ENCODE measurements around the gene PRRX2. TPM values are rescaled to one million over a fixed set of nuclear protein-coding genes. Genes with fewer than 3 reads are reported as not detected.

The PRRX2 gene
- total RNA-seq, 1 experiment from 2014 or later, result not detected

DNA sequence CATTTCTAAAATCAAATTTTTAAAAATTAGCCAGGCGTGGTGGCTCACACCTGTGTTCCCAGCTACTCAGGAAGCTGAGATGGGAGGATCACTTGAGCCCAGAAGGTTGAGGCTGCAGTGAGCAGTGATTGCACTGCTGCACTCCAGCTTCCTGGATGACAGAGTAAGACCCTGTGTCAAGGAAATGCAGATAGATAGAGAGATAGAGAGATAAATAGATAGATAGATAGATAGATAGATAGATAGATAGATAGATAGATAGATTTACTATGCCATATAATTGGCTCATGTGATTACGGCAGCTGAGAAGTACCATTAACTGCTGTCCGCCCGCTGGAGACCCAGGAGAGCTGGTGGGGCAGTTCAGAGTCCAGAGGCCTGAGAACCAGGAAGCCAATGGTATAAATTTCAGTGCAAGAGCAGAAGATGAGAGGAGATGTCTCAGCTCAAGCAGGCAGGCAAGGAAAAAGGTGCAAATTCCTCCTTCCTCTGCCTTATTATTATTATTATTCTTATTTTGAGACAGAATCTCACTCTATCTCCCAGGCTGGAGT, 100.4 kb downstream of the PRRX2 start:
- H3K4me1 ChIP-seq (ENCODE audit: low read length), result no peaks in the 10 kb centered on the region
- H3K79me2 ChIP-seq (ENCODE audit: low read length), result no peaks in the 10 kb centered on the region
- no peak overlapping the region for H3K9ac ChIP-seq (ENCODE audit: low read length)
- no peaks in the 10 kb centered on the region for H3K36me3 ChIP-seq (ENCODE audit: insufficient read depth, low read length)
- no peak overlapping the region for H3K27ac ChIP-seq (ENCODE audit: low read length)
- no peak overlapping the region for H2AFZ ChIP-seq (ENCODE audit: low read length)
- H3K9me2 ChIP-seq (replicated peaks; ENCODE audit: insufficient read depth, low read length), result no peaks in the 10 kb centered on the region
- H3K9me3 ChIP-seq (ENCODE audit: low read length), result no peaks in the 10 kb centered on the region
- H3K27me3 ChIP-seq (ENCODE audit: low read length), result no peaks in the 10 kb centered on the region
- H4K20me1 ChIP-seq (ENCODE audit: insufficient read depth, low read depth, low read length), result no peaks in the 10 kb centered on the region
- H3K4me2 ChIP-seq (ENCODE audit: low read depth, low read length, poor library complexity, severe bottlenecking), result no peak overlapping the region
- H3K4me3 ChIP-seq (ENCODE audit: low read length), result no peak overlapping the region
- no peak for DNase-seq

DNA sequence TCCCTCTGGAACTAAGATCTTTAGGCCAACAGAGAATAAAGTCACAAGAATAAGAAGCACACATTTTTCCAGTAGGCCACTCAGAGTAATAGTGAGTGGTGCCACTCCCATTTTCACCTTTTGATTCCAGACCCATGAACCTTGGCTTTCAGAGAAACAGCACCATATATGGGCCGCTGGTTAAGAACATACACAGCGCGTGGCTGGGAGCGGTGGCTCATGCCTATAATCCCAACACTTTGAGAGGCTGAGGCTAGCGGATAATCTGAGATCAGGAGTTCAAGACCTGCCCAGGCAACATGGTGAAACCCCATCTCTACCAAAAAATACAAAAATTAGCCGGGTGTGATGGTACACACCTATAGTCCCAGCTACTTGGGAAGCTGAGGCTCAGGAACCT, 103.0 kb downstream of the PRRX2 start:
- Histone ChIP-seq H3K4me1 (ENCODE audit: low read length) (no peaks in the 10 kb centered on the region), H3K4me2 (ENCODE audit: low read depth, low read length, poor library complexity, severe bottlenecking) (no peak overlapping the region), H3K79me2 (ENCODE audit: low read length) (no peaks in the 10 kb centered on the region), H3K4me3 (ENCODE audit: low read length) (no peak overlapping the region), H4K20me1 (ENCODE audit: insufficient read depth, low read depth, low read length) (no peaks in the 10 kb centered on the region), H3K27ac (ENCODE audit: low read length) (no peak overlapping the region), H3K9me3 (ENCODE audit: low read length) (no peaks in the 10 kb centered on the region), H2AFZ (ENCODE audit: low read length) (no peak overlapping the region), H3K36me3 (ENCODE audit: insufficient read depth, low read length) (no peaks in the 10 kb centered on the region), H3K27me3 (ENCODE audit: low read length) (no peaks in the 10 kb centered on the region), H3K9ac (ENCODE audit: low read length) (no peak overlapping the region), H3K9me2 (replicated peaks; ENCODE audit: insufficient read depth, low read length) (no peaks in the 10 kb centered on the region)
- no peak for DNase-seq

DNA sequence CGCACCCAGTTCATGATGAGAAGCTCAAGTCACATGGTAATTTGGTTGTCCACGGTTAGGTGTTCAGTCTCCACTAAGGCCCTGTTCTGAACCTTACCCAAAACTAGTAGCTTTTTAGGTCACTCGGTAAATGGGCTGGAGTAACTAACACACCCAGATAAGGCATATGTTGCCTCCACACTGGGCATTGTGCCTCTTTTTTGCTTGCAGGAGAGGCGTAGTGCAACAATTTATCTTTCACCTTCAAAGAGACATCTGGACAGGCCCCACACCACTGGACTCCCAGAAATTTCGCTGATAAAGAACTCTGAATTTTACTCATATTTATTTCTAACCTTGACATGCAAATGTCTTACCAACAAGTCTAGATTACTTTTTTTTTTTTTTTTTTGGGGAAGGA, 104.2 kb downstream of the PRRX2 start:
- H3K4me2 ChIP-seq (ENCODE audit: low read depth, low read length, poor library complexity, severe bottlenecking), result no peak overlapping the region
- no peaks in the 10 kb centered on the region for H3K79me2 ChIP-seq (ENCODE audit: low read length)
- H3K9me3 ChIP-seq (ENCODE audit: low read length), result no peaks in the 10 kb centered on the region
- no peak for DNase-seq
- H3K9ac ChIP-seq (ENCODE audit: low read length), result no peak overlapping the region
- no peak overlapping the region for H3K4me3 ChIP-seq (ENCODE audit: low read length)
- H3K36me3 ChIP-seq (ENCODE audit: insufficient read depth, low read length), result no peaks in the 10 kb centered on the region
- H2AFZ ChIP-seq (ENCODE audit: low read length), result no peak overlapping the region
- no peaks in the 10 kb centered on the region for H3K4me1 ChIP-seq (ENCODE audit: low read length)
- H3K9me2 ChIP-seq (replicated peaks; ENCODE audit: insufficient read depth, low read length), result no peaks in the 10 kb centered on the region
- H3K27ac ChIP-seq (ENCODE audit: low read length), result no peak overlapping the region
- H3K27me3 ChIP-seq (ENCODE audit: low read length), result no peaks in the 10 kb centered on the region
- no peaks in the 10 kb centered on the region for H4K20me1 ChIP-seq (ENCODE audit: insufficient read depth, low read depth, low read length)

DNA sequence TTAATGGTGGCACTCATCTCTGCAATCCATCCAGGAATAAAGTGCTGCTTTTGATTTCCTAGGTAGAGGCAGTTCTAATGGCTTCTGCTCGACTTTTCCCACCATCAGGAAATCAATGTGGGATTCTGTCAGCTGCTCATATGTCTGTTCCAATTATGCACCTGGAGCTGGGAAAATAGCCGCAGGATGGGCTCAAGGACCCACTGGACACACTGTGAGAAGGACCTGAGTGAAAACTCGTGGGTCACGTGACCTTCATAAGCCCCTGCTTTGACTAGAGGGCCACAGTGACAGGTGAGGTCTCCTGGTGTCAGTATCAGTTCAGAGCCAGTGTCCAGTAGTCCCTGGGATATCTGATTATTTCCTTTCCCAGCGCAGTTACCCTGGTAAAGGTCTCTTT, 105.3 kb downstream of the PRRX2 start:
- no peak overlapping the region for H3K27ac ChIP-seq (ENCODE audit: low read length)
- no peaks in the 10 kb centered on the region for H3K4me1 ChIP-seq (ENCODE audit: low read length)
- H3K27me3 ChIP-seq (ENCODE audit: low read length), result no peaks in the 10 kb centered on the region
- no peaks in the 10 kb centered on the region for H4K20me1 ChIP-seq (ENCODE audit: insufficient read depth, low read depth, low read length)
- H3K36me3 ChIP-seq (ENCODE audit: insufficient read depth, low read length), result no peaks in the 10 kb centered on the region
- no peak overlapping the region for H2AFZ ChIP-seq (ENCODE audit: low read length)
- no peak overlapping the region for H3K4me2 ChIP-seq (ENCODE audit: low read depth, low read length, poor library complexity, severe bottlenecking)
- no peak overlapping the region for H3K9ac ChIP-seq (ENCODE audit: low read length)
- no peaks in the 10 kb centered on the region for H3K9me2 ChIP-seq (replicated peaks; ENCODE audit: insufficient read depth, low read length)
- no peaks in the 10 kb centered on the region for H3K79me2 ChIP-seq (ENCODE audit: low read length)
- H3K9me3 ChIP-seq (ENCODE audit: low read length), result no peaks in the 10 kb centered on the region
- no peak overlapping the region for H3K4me3 ChIP-seq (ENCODE audit: low read length)
- no peak for DNase-seq

Other genes starting within 250 kb of the PRRX2 start
- not detected in 2 replicates for gene C9orf50, start 44.5 kb upstream of the PRRX2 start, total RNA-seq (2014; rRNA removed; shearing (Covaris generic); ENCODE audit: low replicate concordance)
- 22.4 and 31.1 TPM in 2 replicates for gene NTMT1, start 39.5 kb upstream of the PRRX2 start, total RNA-seq (2014; rRNA removed; shearing (Covaris generic); ENCODE audit: low replicate concordance)
- 10.6 and 16.3 TPM in 2 replicates for gene ASB6, start 23.5 kb upstream of the PRRX2 start, total RNA-seq (2014; rRNA removed; shearing (Covaris generic); ENCODE audit: low replicate concordance)
- gene PTGES, start 87.4 kb downstream of the PRRX2 start, total RNA-seq (2014; rRNA removed; shearing (Covaris generic); ENCODE audit: low replicate concordance), result not detected in 2 replicates
- 10.5 and 14.2 TPM in 2 replicates for gene TOR1B, start 137.5 kb downstream of the PRRX2 start, total RNA-seq (2014; rRNA removed; shearing (Covaris generic); ENCODE audit: low replicate concordance)
- 41.7 and 53.1 TPM in 2 replicates for gene TOR1A, start 158.5 kb downstream of the PRRX2 start, total RNA-seq (2014; rRNA removed; shearing (Covaris generic); ENCODE audit: low replicate concordance)
- gene C9orf78, start 169.6 kb downstream of the PRRX2 start, total RNA-seq (2014; rRNA removed; shearing (Covaris generic); ENCODE audit: low replicate concordance), result 59.7 and 66.9 TPM in 2 replicates
- gene USP20, start 169.8 kb downstream of the PRRX2 start, total RNA-seq (2014; rRNA removed; shearing (Covaris generic); ENCODE audit: low replicate concordance), result 11.7 and 40.3 TPM in 2 replicates

Data from Karpas-422 (cell line).